ENCODE results near the gene EVA1A.

The EVA1A gene

GRCh38 chr2:75563591-75563990 lies 2.9 kb upstream of the EVA1A start:
- DNase-seq (ENCODE audit: low read depth): no peak

- DNase-seq (ENCODE audit: low read depth): no peak
Measured at GRCh38 chr2:75562513-75562864, 1.8 kb upstream of the EVA1A start.

DNA sequence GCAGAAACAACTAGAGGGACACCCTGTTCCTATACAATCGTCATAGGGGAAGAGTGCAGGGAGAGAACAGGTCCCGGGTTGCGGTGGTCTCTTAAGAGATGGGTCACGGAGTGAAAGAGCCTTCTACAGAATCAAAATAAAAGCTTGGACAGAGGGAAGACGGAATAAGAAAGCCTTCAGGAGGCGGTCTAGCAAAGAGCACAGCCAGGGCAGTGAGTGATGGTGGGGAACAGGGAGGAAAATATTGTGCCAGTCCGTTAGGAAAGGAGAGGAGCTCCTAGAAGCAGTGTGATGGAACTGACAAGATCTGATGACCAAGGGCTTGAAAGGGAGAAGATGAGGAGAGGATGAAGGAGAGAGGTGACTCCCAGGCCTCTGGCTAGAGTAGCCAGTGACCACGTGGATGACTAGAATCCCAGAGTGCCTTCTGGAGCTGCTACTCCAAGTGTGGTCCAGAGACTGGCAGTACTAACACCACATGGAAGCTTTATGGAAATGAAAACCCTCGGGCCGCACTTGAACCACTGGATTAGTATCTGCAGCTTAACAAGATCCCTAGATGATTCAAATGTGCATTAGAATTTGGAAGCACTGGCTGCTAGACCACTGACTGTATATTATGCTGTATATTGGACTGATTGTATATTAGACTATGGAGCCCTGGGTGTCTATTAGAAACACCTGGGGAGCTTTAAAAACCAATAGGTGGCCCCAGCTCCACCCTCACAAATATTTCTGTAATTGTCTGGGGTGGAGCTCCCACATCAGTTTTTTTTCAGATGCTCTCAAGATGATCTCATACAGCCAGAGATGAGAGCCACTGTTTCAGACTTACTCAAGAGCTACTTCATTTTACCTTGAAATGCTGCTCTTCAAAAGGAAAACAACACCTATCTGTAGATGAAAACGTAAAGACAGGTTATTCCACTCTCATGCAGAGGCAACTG lies 1.1 kb upstream of the EVA1A start:
- DNase-seq (ENCODE audit: low read depth): no peak

- DNase-seq (ENCODE audit: low read depth): no peak
Measured at GRCh38 chr2:75560022-75560767, 544 bp downstream of the EVA1A start.

DNA sequence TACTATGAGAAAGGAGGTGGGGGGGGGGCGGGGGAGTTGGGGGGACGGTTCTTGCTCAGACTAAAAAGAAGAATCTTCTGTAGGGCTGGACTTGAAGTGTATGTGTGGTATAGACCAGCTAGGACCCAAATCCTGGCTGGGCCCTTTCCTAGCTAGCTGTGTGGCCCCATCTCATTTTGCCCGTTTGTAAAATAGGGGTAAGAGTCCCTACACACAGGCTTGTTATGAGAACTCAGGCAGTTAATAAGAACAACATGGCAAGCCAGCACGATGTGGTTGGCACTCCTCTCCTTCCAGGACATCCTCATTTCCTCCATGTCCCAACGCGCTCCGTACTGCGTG lies 1.1 kb downstream of the EVA1A start:
- DNase-seq (ENCODE audit: low read depth): no peak

GRCh38 chr2:75558786-75559679 lies 1.7 kb downstream of the EVA1A start:
- no peak for DNase-seq (ENCODE audit: low read depth)

DNA sequence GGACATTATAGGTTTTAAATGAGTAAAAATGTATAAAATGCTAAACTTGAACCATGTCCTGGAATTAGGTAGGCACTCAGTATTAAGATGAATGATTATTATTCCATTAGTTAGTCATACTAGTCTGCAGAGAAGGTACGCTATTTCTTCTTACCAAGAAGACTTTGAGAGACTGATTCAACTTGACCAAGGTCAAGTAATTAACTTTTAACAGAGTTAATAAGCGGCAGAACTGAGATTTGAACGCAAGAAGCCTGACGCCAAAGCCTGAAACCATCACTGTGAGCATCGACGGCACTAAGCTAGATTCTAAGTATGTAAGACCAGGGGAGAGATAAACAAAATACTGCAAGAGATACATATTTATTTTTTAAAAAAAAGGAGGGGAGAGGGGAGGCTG lies 2.6 kb downstream of the EVA1A start:
- DNase-seq (ENCODE audit: low read depth): no peak

DNA sequence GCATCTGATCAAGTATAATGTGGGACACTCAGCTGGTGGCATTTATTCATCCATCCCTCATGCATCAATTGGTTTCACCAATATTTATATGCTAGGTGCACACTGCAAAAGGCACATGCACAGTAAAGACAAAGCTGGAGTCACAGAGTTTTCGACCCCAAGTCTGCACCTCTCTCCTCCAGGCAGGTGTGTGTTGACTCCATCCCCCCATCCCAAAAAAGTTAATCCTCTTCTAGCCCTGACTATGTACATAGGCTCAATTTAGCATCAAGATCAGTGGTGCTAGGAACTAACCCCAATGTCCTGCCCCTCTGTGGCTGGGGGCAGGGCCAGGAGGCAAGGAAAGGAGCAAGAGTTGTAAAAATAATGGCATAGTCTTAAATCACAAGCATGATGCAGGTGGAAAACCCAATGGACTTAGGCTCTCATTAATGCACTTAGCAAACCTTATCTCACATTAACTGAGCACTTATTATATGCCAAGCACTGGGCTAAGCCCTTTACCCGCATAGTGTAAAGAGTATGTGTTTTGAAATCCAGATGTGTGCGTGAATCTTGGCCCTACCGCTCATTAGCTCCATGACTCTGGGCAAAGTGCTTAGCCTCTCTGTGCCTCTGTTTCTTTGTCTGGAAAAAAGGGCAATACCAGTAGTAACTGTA lies 3.1 kb downstream of the EVA1A start:
- no peak for DNase-seq (ENCODE audit: low read depth)

GRCh38 chr2:75556679-75557366 lies 3.9 kb downstream of the EVA1A start:
- no peak for DNase-seq (ENCODE audit: low read depth)

DNA sequence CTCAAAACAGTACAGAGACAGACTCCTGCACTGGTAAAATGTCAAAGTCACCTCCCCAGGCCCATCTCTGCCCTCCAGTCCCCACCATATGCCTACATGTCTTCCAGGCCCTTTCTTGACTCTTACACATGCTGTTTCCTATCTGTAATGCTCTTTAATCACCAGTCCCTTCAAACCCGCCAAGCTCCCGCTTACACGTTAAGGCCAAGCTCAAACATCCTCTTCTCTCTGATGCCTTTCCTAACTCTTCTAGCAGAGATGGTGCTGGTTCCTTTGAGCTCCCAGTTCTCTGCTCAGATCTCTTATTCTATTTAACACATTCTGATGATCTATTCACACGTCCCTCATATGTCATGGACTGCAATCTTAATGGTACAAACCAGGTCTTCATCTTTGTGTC lies 5.0 kb downstream of the EVA1A start:
- no peak for DNase-seq (ENCODE audit: low read depth)

DNA sequence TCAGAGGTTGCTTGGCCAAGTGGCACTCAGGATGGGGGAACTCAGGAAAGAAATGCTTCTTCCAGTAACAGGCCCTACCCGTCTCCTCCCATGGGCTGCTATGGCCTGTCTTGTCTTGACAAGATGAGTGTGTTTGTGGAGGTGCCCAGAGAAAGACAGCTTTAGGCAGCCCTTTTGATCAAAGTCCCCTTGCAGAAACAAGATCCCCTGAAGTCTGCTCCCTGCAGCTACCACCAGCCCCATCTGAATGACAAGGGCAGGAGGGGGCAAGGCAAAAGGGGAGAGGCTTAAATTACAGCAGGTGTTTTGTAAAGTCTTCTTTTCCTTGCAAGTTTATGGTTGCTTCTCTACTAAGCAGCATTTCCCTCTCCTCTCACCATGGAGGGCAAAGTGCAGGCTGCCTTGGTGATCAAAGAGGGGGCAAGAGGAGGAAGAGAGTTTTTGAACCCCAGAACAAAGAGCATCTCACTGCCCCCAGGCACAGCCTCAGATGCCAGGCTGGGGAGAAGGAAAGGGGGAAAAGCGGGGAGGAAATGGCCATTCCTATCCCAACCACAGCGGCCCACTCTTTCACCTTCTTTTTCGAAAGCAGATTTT lies 6.7 kb downstream of the EVA1A start:
- no peak for DNase-seq (ENCODE audit: low read depth)

DNA sequence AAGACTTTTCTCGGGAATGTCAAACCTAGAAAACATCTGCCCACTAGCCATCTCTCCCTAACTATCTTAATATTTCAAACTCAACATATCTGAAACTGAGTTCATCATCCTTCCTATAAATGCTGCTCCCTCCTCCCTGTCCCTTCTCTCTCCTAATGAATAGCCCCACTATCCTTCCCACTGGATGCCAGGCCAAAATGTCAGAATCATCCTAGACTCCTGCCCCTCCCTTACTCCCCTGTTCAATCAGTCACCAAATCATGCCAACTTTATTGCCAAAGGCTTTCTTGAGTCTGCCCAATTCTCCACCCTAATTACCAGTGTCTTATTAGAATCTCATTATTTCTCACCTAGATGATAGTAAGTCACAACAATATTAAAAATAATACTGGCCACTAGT lies 8.5 kb downstream of the EVA1A start:
- DNase-seq (ENCODE audit: low read depth): no peak

DNA sequence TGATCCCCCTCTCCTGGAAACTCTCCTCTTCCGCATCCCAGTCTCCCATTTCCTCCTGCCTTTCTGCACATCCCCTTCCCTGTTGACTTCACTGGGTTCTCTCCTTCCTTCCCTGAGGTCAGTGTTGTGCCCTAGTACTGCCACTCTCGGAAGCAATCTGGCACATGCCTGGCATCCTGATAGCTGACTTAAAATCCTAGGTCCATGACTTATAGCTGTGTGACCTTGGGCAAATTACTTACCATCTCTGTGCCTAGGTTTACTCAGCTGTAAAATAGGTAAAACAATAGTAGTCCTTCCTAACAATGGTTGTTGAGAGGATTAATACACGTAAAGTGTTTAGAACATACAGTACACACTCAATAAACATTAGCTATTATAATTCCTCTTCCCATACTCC lies 9.3 kb downstream of the EVA1A start:
- DNase-seq (ENCODE audit: low read depth): no peak

DNA sequence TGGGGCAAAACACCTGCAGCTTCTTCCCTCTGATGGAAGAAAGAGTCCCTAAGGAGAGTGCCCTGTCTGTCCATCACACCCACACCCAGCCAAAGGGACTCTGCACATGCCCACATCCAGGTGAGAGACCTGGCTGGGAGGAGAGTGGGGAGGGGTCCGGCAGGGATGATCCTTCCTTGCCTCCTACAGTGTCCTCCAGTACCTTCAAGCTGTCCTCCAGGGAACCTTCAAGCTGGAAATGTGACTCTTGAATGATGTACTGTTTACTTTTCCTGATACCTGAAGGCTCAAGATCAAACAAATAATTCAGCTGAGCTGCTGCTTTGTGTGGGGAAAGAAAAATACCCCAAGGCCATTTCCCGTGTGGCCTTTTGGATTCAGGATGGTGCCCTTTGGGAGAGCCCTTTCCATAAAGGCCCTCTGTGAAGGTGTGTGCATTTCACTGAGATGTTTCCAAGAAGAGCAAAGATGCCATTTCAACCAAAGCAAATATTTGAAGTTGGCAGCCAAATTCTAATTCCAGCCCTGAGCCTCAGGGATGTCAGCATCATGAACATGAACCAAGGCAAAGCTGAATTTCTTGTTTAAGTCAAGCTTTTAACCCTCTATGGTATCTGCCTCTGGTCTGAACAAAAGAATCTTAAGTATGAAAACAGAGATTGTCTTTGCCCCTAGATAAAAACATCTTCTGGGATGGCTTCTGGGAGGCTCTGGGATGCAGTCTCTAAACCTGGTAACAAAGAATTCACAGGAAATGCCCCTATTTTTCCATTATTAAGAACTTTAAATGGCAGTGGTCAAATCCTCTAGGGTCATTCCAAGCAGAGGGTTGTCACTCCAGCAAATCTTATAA lies 11.1 kb downstream of the EVA1A start:
- no peak for DNase-seq (ENCODE audit: low read depth)

- no peak for DNase-seq (ENCODE audit: low read depth)
Measured at GRCh38 chr2:75548036-75548573, 12.6 kb downstream of the EVA1A start.

DNA sequence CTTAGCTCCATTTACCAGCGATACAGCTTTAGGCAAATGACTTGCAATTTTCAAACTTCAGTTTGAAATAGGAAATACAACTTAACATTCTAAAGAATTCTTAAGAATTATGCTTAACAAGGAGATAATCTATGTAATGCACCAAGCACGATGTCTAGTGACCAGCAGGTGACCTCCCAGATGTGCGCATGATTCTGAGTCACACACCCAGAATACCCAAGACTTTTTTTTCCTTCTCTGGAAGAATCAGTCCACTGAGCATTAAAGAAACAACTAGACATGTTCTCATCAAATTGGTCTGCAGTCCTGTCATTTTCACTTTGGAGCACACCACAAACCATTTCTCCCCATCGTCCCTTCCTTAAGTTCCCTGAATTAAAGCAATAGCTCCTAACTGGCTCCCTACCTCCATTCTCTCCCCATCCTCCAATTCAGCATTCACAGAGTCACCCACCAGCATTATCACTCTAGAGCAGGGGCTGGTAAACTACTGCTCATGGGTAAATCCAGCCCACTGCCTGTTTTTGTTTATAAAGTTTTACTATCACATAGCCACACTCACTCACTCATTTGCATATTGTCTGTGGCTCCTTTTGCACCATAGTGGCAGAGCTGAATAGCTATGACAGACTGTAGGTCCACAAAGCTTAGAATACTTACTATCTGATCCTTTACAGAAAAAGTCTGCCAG lies 13.2 kb downstream of the EVA1A start:
- DNase-seq (ENCODE audit: low read depth): no peak

DNA sequence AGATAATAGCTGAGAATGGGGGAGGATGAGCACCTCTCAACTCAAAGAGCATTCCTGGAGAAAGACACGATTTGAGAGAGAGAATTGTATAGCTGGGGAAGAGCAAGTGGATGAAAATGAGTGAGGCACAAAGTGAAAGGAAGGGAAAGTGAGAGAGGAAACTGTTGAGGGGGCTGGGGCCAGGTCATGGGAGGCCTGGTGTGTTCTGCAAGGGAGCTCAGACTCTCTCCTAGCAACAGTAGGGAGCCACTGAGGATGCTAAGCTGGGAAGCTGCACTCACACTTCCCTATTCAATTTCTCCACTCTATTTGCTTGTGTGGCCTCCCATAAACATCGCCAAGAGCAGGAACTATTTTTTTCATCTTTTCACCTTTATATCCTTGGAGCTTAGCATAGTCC lies 14.8 kb downstream of the EVA1A start:
- no peak for DNase-seq (ENCODE audit: low read depth)

- DNase-seq (ENCODE audit: low read depth): no peak
Measured at GRCh38 chr2:75545387-75545786, 15.4 kb downstream of the EVA1A start.

DNA sequence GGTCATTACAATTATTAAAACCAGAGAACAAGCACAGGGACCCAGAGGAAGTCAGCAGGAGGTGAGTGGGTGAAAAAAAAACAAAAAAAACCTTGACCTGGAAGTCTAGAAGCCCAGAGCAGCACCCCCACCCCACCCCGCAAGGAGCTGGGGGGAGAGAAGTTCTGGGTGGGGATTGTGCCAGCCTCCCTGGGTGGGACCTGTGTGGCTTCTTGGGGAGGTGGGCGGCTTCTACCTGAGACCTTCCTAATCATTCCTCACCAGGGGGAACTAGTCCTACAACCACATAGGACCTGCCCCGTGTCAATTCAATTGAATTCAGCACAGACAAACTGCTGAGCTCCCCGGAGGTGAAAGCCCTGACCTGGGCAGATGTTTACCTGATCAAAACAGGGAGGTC lies 17.3 kb downstream of the EVA1A start:
- DNase-seq (ENCODE audit: low read depth): no peak

Data from stimulated activated CD8-positive, alpha-beta memory T cell treated with anti-CD3 and anti-CD28 coated beads, Interleukin-12 subunit alpha, Interleukin-12 subunit beta, amount 100 ng/mL, for 4 hours (primary cell).